GM23248 (cell line): Measurements from ENCODE around the gene SMIM43.

Source experiments
- EZH2 ChIP-seq: fragments of 200-600 bp; sonication (generic); IDR thresholded peaks from 2 replicates; pipeline ENCODE4 v1.6.1; 2018; ENCODE audit warnings: antibody characterized with exemption, mild to moderate bottlenecking; ENCODE audit not compliant: insufficient read depth, poor library complexity, severe bottlenecking
- EZH2phosphoT487 ChIP-seq: fragments of 200-600 bp; sonication (generic); IDR thresholded peaks from 2 replicates; pipeline ENCODE4 v1.6.1; 2018; ENCODE audit warnings: antibody characterized with exemption, moderate library complexity, mild to moderate bottlenecking, low read depth; ENCODE audit not compliant: insufficient read depth

DNA sequence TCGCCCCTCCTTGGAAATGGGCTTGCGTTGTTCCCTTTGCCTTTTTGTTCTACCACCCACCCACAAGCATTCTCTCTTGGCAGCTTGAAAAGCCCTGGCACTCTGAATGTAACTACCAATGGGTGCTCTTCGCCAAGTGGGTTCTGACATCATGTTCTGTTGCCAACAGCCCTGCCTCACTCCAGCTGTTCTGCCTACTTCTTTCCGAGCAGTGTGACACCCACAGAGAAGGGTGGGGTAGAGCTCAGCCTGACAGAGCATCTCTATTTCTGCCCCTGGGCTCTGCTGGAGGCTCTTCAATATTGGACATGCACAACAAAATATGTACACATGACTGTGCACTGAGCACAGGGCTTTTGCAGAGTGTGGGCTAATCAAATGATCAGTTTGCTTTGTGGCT is 20.5 kb upstream of the SMIM43 start:
- TF ChIP-seq EZH2 = no peak
- no peak for TF ChIP-seq EZH2phosphoT487
